Measurements from ENCODE around the gene NPAS3.

DNA sequence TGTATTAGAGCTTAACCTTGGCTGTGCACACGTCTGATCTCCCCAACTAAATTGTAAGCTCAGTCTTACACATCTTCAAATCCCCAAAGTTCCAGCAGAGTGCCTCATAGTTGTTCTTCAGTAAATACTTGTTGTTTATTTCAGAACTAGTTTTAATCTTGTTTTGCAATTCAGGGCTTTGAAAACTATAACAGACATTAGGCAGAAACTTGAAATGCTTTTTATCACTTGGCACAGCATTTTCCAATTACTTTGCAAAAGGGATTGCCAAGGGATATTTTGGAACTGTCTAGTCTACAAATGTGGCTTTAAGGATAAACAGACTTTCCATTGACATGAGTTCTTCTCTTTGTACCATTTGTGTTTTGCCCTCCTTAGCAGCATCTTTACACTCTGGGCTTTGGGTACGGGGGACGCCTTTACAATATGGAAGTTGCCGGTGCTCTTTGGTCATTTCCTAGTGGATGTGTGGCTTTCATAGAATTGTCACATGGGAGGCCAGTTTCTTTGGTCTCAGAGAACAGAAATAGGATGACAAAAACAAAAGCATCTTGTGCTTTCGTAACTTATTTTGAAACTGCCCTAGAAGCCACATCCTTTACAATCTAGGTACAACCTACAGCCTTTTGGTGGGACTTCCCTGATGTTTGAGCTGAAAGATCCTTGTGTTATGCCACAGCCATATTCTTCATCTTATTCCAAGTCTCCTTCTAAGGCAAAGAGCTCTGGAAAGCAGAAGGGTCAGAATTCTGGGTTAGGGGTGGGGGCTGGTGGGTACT, 96.9 kb downstream of the NPAS3 start:
- no peak for TF ChIP-seq RFX5 (IDR thresholded peaks at IDR 0.05; ENCODE audit: borderline replicate concordance, low read depth, low read length)
- TF ChIP-seq RXRA (IDR thresholded peaks at IDR 0.05; ENCODE audit: insufficient read depth, low read depth, low read length), result no peak
- no peak for TF ChIP-seq HDAC6 (IDR thresholded peaks at IDR 0.05; ENCODE audit: low read depth, low read length)

All from H1 (cell line).